Activated CD4-positive, alpha-beta T cell treated with anti-CD3 and anti-CD28 coated beads for 24 hours (primary cell): Measurements from ENCODE around the gene NDUFA11.

Experiments
- DNase-seq, 2 donors: peaks; one replicate each; pipeline ENCODE4 v3.0.0-alpha.2; 2020; ENCODE audit warnings: low read depth in 2 of 2

NDUFA11 gene

GRCh38 chr19:5932609-5933262, 29.1 kb upstream of the NDUFA11 start:
- DNase-seq: no peak

- DNase-seq: no peak
Measured at GRCh38 chr19:5932146-5932545, 28.6 kb upstream of the NDUFA11 start.

GRCh38 chr19:5931251-5931650, 27.7 kb upstream of the NDUFA11 start:
- no peak for DNase-seq

- DNase-seq: no peak
Measured at GRCh38 chr19:5929625-5930024, 26.0 kb upstream of the NDUFA11 start.

GRCh38 chr19:5929179-5929578, 25.6 kb upstream of the NDUFA11 start:
- no peak for DNase-seq

- DNase-seq: no peak
Measured at GRCh38 chr19:5927441-5927821, 23.8 kb upstream of the NDUFA11 start.

GRCh38 chr19:5926641-5927440, 23.3 kb upstream of the NDUFA11 start:
- DNase-seq: no peak

GRCh38 chr19:5925830-5926427, 22.3 kb upstream of the NDUFA11 start:
- DNase-seq: no peak

- no peak for DNase-seq
Measured at GRCh38 chr19:5923356-5923755, 19.8 kb upstream of the NDUFA11 start.

GRCh38 chr19:5922161-5922545, 18.6 kb upstream of the NDUFA11 start:
- DNase-seq: no peak

- DNase-seq: no peak
Measured at GRCh38 chr19:5921516-5922160, 18.0 kb upstream of the NDUFA11 start.

GRCh38 chr19:5918463-5919079, 15.0 kb upstream of the NDUFA11 start:
- no peak for DNase-seq

- no peak for DNase-seq
Measured at GRCh38 chr19:5917431-5918107, 14.0 kb upstream of the NDUFA11 start.

- DNase-seq: no peak
Measured at GRCh38 chr19:5916181-5916708, 12.7 kb upstream of the NDUFA11 start.

- DNase-seq: no peak
Measured at GRCh38 chr19:5915782-5916165, 12.2 kb upstream of the NDUFA11 start.

- no peak for DNase-seq
Measured at GRCh38 chr19:5914946-5915781, 11.6 kb upstream of the NDUFA11 start.

- DNase-seq: no peak
Measured at GRCh38 chr19:5914358-5914774, 10.8 kb upstream of the NDUFA11 start.

GRCh38 chr19:5913739-5914357, 10.3 kb upstream of the NDUFA11 start, which contains the start of gene CAPS:
Gene CAPS, plus strand, starts transcription at chr19:5914254. Its CDS starts 153 bp downstream, at chr19:5914407.
- DNase-seq: no peak

GRCh38 chr19:5911366-5911765, 7.8 kb upstream of the NDUFA11 start:
- DNase-seq: no peak

- DNase-seq: no peak
Measured at GRCh38 chr19:5910638-5910907, 7.0 kb upstream of the NDUFA11 start.
